GM08714 (cell line): ENCODE results near the gene ADARB1.

Source experiments
- H3K4me3 ChIP-seq: fragments of 200-500 bp; sonication (Bioruptor generic); 2 replicates; pipeline ENCODE4 v1.5.1; 2014; ENCODE audit warnings: mild to moderate bottlenecking, low read length, inconsistent platforms
- ZNF274 ChIP-seq: IDR thresholded peaks from 2 replicates; pipeline ENCODE4 v1.6.1; 2012; ENCODE audit warnings: mild to moderate bottlenecking, low read depth, low read length

The ADARB1 gene

GRCh38 chr21:45151445-45152160, 77.2 kb downstream of the ADARB1 start:
- H3K4me3 ChIP-seq = no peak overlapping the region
- TF ChIP-seq ZNF274 = no peak

GRCh38 chr21:45152265-45152746, 77.9 kb downstream of the ADARB1 start:
- TF ChIP-seq ZNF274 = no peak
- no peak overlapping the region for H3K4me3 ChIP-seq

DNA sequence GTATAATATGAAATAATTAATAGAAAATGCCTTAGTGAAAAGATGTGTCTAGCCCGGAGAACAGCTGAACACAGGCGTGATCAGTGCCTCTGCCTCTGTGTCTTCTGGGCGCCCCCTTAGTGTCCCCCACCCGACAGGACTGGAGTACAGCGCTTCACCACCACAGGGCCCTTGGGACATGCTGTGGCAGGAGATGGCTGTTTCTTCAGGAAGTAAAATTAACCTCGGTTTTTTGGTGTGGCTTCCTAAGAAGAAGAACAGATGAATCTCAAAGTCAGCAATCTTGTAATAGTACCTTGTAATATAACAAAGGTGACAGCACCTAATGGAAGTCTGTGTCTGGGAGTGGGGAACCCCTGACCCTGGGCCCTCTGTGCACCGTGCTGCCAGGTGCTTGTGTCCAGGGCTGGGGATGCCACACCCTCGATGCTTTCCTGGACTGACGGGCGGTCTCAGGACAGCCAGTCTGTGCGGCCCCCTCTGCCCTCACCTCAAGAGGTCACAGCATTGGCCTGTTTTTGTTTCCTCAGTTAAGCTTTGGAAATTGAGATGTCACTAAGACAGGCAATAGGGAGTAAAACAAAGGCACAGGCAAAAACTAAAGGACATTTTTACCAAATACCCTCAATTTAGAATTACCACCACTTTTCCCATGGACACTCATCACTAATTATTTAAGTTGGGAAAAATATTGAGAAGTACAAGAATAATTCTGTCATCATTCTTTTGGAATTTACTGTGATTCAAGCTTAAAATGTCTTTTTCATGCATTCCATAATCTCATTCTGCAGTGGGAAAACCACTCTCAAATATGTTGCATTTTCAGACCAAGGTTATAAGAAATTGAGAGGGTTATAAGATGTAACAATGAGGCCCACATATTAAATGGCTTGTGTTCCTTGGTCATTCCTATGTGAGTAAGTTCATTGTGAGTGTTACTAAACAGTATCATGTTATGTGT, 79.3 kb downstream of the ADARB1 start:
- H3K4me3 ChIP-seq = no peak overlapping the region
- no peak for TF ChIP-seq ZNF274

- H3K4me3 ChIP-seq = no peak overlapping the region
- no peak for TF ChIP-seq ZNF274
Measured at GRCh38 chr21:45154511-45155508, 80.4 kb downstream of the ADARB1 start.

GRCh38 chr21:45155910-45156309, 81.5 kb downstream of the ADARB1 start:
- no peak overlapping the region for H3K4me3 ChIP-seq
- TF ChIP-seq ZNF274 = no peak

- H3K4me3 ChIP-seq = no peak overlapping the region
- TF ChIP-seq ZNF274 = no peak
Measured at GRCh38 chr21:45156459-45156858, 82.1 kb downstream of the ADARB1 start.

DNA sequence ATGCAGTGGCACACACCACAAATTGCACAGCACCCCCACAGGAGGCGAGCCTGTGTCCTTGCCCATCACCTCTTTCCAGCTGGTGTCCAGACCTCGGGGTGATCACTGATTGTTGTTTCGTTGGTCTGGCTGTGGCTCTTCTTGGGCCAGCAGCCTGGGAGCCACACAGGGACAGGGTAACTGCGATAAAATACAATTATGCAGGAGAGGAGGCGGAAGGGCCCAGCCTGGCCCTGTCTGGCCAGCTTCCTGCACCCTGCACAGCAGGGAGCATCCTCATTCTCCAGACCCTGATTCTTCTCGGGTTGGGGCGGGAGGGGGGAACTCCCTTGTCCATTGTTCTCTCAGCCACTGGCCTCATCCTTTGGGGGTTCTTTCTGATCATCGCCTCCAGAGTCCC, 83.6 kb downstream of the ADARB1 start:
- TF ChIP-seq ZNF274 = no peak
- no peak overlapping the region for H3K4me3 ChIP-seq

DNA sequence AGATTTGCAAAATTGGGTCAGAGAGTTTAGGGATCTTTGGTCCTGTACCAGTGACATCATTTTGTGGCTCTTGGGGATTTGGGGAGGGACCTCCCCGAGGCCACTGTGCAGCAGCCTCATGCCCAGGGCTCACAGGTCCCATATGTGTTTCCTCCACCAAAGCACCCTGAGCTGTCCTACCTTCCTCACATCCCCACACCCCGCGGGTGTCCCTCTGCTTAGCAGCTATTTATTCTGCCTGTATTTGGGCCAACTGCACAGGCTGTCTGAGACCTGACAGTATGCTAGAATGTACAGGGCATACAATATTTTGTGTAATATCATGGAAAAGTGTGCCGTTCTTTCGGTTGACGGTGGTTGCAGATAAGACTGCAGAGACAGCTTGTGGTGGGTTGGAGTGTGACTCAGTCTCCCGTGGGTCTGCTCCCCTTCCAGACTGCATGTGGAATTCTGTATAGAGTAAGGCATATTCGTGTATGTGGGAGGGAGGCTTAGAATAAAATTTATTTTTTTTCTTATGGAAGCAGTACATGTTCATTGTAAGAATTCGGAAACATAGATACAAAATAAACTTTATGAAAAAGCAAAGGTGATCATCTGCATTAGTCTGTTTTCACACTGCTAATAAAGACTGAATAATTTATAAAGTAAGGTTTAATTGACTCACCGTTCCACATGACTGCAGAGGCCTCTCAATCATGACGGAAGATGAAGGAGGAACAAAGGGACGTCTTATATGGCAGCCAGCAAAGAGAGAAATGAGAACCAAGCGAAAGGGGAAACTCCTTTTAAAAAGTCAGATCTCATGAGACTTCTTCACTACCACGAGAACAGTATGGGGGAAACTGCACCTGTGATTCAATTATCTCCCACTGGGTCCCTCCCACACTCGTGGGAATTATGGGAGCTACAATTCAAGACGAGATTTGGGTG, 84.4 kb downstream of the ADARB1 start:
- no peak for TF ChIP-seq ZNF274
- H3K4me3 ChIP-seq = no peak overlapping the region

- TF ChIP-seq ZNF274 = no peak
- H3K4me3 ChIP-seq = no peak overlapping the region
Measured at GRCh38 chr21:45160198-45160597, 85.8 kb downstream of the ADARB1 start.

DNA sequence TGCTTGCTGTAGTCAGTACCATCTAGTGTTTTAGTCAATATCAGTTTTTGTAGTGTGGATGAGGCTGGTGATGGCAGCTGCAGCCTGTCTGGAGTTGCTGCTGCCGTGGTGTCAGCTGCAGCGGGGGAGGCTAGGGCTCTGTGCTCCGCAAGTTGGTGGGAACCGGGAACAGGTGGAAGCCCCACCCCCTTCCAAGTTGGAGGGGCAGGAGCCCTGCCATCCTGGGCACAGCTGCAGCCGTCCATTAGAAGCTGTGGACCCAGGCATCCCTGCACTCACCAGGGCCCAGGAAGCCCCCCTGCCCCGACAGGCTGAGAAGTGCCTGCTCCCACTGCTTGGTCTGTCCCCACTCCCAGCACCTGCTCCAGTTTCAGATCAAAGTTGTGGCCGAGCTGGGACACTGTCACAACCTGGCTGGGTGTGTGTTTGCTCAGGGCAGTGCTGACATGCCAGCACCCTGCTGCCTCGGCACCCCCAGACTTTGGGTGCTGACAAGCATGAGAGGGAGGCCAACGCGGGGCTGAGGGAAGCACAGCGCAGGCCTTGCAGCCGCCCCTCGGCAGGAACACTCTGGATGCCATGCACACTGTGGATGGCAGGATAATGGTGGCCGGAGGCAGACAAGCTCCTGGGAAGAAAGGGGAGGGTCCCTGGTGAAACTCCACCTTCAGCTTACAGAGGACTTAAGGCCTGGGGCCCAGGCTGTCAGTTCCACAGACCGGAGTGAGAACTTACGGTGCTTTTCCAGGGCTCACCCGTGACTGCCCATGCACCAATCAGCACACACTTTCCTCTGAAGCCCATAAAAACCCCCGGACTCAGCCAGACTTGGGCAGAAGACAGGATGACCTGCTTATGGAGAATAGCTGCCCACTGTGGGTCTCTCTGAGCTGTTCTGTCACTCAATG, 86.9 kb downstream of the ADARB1 start:
- no peak for TF ChIP-seq ZNF274
- no peak overlapping the region for H3K4me3 ChIP-seq

DNA sequence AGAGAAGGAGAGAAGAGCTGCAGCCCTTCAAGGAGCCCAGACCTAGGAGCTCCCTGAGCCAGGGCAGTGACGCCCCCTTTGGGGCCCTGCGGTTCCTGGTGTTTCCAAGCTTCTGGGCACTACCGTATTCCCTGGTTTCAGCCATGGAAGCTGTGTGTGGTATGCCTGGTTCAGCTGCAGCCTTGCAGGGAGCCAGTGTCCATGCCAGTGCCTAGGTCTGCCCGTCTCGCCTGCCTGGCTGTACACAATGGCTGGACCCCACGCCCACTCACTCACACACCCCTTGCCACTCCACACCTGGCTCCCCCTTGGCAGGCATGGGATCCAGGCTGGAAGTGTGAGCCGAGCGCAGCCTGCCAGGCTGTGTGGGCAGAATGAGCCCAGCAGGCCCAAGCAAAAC, 87.7 kb downstream of the ADARB1 start:
- TF ChIP-seq ZNF274 = no peak
- H3K4me3 ChIP-seq = no peak overlapping the region

- TF ChIP-seq ZNF274 = no peak
- no peak overlapping the region for H3K4me3 ChIP-seq
Measured at GRCh38 chr21:45162809-45163208, 88.4 kb downstream of the ADARB1 start.
